Stimulated activated CD4-positive, alpha-beta T cell treated with anti-CD3 and anti-CD28 coated beads, Interleukin-15, amount 100 ng/mL, for 48 hours (primary cell): Measurements from ENCODE around the gene MEGF11.

Source experiments
- DNase-seq, 2 donors: peaks; one replicate each; pipeline ENCODE4 v3.0.0-alpha.2; 2020; ENCODE audit warnings: low read depth in 2 of 2

Gene MEGF11

GRCh38 chr15:66144978-66145725 is 108.4 kb downstream of the MEGF11 start:
- DNase-seq = no peak

GRCh38 chr15:66142285-66142684 is 111.3 kb downstream of the MEGF11 start:
- DNase-seq = no peak

GRCh38 chr15:66139591-66140207 is 113.9 kb downstream of the MEGF11 start:
- DNase-seq = no peak

DNA sequence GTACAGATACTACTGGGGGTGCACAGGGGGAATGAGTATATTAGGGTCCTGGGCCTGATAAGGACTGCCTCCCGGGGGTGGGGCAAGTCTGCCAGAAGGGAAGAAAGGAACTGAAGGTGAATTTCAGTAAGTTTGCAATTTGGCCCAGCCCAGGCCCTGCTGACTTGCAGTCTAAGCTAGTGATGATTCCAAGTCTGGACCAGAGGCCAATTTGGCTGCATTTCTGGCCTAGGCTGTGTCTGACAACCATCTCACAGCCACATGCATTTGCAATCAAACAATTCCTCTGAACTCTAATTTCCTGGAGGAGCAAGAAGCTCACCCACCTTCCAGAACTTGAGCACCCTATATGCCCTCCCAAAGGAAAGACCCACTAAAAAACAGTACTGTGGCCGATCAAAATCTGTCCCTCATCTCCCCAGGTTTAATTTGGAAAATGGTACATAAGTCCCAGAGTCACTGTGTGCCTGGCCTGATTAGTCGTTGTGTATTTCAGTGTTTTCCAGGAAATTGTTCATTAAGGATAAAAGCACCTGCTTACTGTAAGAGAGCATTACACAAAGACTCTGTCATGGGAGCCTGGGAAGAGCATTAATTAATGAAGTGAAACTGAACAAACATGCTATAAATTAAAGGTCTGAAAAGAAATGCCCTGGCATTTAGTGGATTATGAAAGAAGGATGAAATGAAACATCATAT is 114.5 kb downstream of the MEGF11 start:
- no peak for DNase-seq

DNA sequence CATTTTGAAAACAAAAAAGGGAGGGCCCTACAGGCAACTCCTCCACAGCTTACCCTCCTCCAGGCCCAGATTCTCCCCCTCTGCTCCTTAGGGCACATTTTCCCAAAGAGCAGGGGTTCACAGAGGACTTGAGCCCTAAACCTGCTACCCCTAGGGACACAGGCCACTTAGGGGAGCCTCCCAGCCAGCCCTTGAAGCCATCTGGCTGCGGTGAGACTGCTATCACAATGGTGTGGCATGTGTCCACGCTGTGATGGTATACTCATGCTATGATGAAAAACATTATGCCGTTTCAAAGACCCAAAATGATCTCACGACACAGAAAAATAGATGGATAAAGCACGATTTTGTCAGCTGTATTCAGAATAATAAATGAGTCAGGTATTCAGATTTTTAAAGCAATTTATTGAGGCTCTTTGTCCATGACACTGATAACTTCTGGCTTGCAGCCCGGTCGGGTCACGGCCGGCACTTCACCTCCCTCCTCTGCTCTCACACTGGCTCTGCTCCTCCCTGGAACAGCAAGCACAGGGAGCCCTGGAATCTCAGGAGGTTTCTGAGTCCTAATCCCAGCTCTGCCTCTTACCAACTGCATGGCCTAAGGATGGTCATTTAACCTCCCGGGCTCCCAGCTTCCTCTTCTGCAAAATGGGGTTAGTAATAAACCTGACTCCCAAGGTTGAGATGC is 115.3 kb downstream of the MEGF11 start:
- no peak for DNase-seq

DNA sequence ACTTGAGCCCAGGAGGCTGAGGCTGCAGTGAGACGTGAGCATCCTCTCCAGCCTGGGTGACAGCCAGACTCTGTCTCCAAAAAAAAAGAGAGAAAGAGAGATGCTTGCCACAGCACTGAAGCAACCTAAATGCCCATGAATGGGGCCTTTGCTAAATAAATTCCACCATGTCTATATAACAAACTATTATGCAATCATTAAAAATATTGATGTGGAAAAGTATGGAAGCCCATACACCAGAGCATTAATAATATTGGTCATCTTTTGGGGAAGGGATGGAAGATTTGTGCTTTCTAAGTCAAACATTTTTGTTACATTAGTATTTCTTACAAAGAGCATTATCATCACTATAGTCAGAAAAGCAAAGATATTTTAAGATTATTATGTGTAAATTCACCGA is 116.6 kb downstream of the MEGF11 start:
- DNase-seq = no peak

- no peak for DNase-seq
Observed at GRCh38 chr15:66135664-66136063, 117.9 kb downstream of the MEGF11 start.

- DNase-seq = no peak
Observed at GRCh38 chr15:66134284-66134683, 119.3 kb downstream of the MEGF11 start.

DNA sequence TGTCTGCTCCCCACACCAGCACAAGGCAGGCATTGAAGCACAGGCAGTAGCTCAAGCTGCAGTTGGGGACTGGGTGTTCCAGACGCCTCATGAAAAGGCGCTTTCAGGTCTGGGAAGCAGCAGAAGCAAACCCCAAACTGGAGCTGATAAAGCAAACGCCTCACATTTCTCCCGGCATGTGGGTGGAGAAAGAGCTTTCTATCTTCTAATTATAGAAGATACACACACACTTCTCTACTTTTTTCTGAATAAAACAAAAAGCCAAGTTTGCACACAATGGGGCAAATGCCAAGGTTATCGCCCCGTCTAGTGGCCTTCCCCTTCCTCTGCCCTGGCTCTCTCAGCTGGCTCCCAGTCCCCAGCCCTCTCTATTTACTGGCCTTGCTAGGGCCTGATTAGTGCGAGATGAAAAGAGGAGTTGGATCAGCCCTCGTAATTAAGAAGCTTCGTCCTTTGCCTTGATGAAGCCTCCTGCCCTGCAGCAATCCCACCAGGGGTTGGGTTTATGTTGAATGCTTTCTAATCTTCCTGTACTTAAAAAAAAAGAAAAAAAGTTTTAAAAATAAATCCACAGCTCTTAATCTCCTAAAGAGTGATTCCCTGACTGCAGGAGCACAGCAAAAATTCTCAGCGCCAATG is 120.2 kb downstream of the MEGF11 start:
- no peak for DNase-seq

DNA sequence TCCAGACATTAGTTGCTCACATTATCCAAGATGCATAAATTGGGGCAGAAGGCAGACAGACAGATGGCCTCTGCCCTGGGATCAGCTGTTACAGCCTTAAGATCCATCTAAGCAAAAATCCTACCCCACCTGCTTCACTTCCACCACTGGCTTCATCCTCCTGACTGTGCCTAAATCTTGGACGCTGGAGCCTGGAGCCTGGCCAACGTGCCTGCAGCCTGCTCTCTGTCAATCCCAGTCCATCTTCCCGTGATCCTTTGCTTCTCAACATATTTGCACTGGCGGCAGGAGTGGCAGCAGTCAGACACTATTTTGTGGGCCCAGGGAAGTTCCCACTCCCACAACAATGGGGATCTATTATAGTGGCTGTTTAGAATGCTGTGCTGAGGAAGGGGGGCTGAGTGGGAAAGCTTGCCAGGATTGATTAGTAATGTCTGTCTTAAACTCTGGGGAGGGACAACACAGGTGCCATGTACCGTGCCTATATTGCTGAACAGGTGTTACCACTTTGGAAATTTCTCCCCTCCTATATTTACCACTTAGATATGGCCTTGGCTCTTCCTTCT is 121.2 kb downstream of the MEGF11 start:
- no peak for DNase-seq

DNA sequence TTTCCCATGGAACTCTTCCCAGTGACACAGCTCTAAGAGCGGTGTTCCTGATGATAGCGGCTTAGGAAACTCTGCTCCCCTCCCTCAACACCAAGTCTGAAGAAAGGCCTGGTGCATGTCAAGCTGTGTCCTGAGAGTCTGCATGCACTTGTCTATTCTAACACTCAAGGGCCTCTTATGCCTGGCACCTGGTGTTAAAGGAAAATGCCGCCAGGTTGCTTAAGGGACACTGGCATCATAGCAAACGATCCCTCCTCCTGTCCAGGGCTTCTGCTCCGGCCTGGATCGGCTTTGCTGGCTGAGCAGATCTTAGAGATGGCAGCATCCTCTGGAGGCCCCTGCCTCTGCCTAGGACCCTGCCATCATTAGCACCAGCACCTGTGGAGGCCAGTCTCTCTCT is 121.7 kb downstream of the MEGF11 start:
- no peak for DNase-seq

DNA sequence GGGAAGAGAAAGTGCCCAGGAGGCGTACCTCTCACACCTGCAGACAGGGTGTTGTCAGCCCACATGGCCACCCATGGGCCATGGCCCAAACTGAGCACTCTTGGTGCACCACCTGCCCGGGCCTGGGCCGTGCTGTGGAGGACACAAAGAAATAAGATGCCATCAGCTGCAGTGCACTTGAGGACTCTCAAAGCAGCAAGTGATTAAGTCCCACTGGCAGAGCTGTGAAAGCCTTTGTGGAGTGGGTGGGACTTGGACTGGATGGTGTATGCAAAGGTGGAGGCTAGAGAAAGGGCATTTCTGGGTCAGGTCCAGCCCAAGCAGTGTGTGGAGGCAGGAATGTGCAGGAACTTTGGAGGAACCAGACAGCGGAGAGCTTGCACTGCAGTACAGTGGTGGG is 122.3 kb downstream of the MEGF11 start:
- DNase-seq = no peak

DNA sequence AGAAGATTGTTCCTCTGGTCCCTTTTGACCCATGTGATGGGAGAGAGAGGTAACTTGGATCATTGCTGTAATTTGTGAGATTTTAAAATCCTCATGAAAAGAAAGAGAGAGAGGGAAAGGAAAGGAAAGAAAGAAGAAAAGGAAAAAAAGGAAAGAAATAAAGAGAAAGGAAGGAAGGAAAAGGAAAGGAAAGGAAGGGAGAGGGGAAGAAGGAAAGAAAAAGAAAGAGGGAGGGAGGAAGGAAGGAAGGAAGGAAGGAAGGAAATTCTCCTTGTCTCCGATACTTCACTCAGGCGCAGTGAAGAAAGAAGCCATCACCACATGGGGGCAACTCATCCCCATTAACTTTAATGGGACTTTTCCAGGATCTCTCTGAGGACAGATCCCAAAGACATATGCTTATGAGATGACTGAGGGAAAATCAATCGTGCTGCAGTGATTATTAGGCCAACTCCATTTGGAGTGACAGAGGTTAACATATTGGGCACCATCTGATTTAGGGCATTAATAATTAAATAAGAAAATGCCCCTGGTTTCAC is 123.0 kb downstream of the MEGF11 start:
- DNase-seq = no peak

DNA sequence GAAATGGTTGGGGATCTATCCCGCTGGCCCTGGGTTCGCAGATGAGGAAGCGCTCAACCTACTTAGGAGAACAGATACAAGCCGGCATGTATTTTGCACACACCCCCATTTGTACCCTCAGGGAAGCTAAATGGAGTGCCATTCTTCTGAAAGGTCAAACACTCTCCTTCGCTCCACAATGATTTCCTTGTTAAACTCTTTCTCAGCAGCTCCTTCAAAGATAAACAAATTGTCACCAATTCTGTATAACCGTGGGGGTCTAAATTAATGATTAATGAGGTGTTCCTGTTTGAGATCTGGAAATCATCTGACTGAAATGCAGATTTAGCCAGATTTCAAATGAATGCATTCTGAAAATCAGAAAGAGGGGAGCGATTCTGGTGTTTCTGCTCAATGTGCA is 124.0 kb downstream of the MEGF11 start:
- no peak for DNase-seq

DNA sequence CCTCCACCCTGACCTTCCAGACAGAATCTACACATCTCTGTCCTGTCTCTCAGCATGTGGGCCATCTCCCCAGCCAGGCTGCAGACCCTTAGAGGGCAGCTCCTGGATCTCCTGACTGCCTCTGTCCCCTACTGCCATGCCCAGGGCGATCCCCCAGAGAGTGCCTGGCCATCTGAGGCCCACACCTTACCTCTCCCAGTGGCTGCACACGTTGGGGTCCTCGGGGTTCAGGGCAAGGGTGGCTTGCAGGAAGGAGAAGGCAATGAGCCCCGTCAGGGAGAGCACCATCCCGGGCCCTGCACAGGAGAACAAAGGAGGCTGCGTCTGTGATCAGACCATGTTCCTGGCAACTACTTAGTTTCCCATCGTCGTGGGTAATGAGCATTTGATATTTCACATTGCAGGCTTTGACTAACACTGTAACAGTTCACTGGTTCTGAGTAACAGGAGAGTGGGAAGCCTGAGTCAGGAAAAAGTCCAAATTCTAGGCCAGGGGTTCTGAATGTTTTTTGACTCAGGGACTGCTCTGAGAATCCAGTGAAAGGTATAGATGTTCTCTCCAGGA is 125.4 kb downstream of the MEGF11 start:
- no peak for DNase-seq

- no peak for DNase-seq
Observed at GRCh38 chr15:66126456-66126855, 127.1 kb downstream of the MEGF11 start.

DNA sequence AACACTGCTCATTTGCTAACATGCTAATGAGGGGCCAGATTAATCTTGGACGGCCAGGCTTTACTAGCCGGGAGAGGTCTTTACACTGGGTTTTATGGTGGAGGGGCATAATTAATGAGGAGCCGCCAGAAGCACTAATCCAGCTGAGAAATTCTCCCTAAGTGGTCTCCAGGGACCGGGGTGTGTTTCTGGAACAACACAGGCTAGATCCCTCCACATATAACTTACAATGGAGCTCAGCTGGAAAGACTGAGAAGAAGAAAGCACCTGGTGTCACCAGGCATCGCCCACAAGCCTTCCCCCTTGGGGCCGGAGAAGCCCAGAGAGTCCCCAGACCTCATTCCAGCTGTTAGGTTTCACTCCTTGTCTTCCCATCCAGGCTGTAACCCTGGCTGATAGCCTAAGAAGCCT is 127.5 kb downstream of the MEGF11 start:
- DNase-seq = no peak

DNA sequence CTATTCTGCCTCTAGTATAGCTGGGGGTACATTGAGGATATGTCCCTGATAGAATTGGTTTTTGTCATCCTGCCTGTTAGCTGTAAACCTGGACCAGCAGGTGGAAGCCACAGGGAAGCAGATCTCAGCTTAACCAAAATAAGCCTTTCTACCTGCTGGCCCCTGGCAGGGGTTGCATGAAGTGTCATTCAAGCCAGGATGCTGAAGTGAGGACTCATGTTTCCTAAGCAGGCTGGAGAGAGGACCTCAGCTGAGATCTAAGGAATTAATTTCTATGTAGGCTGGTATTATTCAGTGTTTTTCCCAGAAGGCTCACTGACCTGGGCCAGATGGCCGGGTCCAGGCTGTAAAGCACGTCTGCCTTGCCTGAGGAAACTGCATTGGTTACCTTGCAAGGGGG is 128.9 kb downstream of the MEGF11 start:
- DNase-seq = no peak

- DNase-seq = no peak
Observed at GRCh38 chr15:66123799-66124198, 129.8 kb downstream of the MEGF11 start.

GRCh38 chr15:66120422-66120821 is 133.1 kb downstream of the MEGF11 start:
- DNase-seq = no peak

GRCh38 chr15:66117841-66118240 is 135.7 kb downstream of the MEGF11 start:
- no peak for DNase-seq
